GM23338 (cell line): ENCODE measurements around the gene TAF11L2.

ENCODE experiments used
- CREB1 ChIP-seq: fragments of 250-450 bp; sonication (Bioruptor Pico); IDR thresholded peaks from 2 replicates; pipeline ENCODE4 v1.5.0; 2020; ENCODE audit warnings: low read depth, mild to moderate bottlenecking, moderate library complexity
- EZH2 ChIP-seq: fragments of 200-600 bp; sonication (generic); IDR thresholded peaks from one replicate; pipeline ENCODE4 v1.8.0; 2017; ENCODE audit warnings: antibody characterized with exemption, mild to moderate bottlenecking, low read depth; ENCODE audit not compliant: unreplicated experiment
- EZH2phosphoT487 ChIP-seq: fragments of 200-600 bp; sonication (generic); IDR thresholded peaks from one replicate; pipeline ENCODE4 v1.8.1; 2018; ENCODE audit warnings: antibody characterized with exemption; ENCODE audit not compliant: unreplicated experiment
- JUNB ChIP-seq: IDR thresholded peaks from one replicate; pipeline ENCODE4 v1.6.1; 2016; ENCODE audit warnings: antibody characterized with exemption; ENCODE audit not compliant: unreplicated experiment
- NANOG ChIP-seq: IDR thresholded peaks from 2 replicates; pipeline ENCODE4 v1.6.1; 2016; ENCODE audit warnings: antibody characterized with exemption, borderline replicate concordance
- POLR2AphosphoS5 ChIP-seq: IDR thresholded peaks from 2 replicates; pipeline ENCODE4 v1.6.1; 2016; ENCODE audit warnings: antibody characterized with exemption, low read depth
- STAT1 ChIP-seq: IDR thresholded peaks from one replicate; pipeline ENCODE4 v1.6.1; 2016; ENCODE audit warnings: antibody characterized with exemption; ENCODE audit not compliant: unreplicated experiment
- TF ChIP-seq, protein P1 (sequence below), 2 experiments: fragments of 200-600 bp in 1 of 2; sonication (generic) in 1 of 2; conservative IDR thresholded peaks; 2 replicates each; pipeline versions ENCODE4 v1.5.1 to v1.6.1; 2016 to 2017; ENCODE audit warnings: antibody characterized with exemption in 2 of 2, low read depth in 2 of 2, mild to moderate bottlenecking in 2 of 2, moderate library complexity in 1 of 2
- TF ChIP-seq, protein P2 (sequence below): IDR thresholded peaks from one replicate; pipeline ENCODE4 v1.6.1; 2018; ENCODE audit warnings: antibody characterized with exemption; ENCODE audit not compliant: unreplicated experiment

DNA sequence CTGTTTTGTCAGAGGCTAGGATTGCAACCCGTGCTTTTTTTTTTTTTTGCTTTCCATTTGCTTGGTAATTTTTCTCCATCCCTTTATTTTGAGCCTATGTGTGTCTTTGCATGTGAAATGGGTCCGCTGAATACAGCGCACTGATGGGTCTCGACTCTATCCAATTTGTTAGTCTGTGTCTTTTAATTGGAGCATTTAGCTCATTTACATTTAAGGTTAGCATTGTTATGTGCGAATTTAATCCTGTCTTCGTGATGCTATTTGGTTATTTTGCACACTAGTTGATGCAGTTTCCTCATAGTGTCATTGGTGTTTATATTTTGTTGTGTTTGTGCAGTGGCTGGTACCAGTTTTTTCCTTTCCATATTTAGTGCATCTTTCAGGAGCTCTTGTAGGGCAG is 36.2 kb upstream of the TAF11L2 start:
- TF ChIP-seq, protein P1, sequence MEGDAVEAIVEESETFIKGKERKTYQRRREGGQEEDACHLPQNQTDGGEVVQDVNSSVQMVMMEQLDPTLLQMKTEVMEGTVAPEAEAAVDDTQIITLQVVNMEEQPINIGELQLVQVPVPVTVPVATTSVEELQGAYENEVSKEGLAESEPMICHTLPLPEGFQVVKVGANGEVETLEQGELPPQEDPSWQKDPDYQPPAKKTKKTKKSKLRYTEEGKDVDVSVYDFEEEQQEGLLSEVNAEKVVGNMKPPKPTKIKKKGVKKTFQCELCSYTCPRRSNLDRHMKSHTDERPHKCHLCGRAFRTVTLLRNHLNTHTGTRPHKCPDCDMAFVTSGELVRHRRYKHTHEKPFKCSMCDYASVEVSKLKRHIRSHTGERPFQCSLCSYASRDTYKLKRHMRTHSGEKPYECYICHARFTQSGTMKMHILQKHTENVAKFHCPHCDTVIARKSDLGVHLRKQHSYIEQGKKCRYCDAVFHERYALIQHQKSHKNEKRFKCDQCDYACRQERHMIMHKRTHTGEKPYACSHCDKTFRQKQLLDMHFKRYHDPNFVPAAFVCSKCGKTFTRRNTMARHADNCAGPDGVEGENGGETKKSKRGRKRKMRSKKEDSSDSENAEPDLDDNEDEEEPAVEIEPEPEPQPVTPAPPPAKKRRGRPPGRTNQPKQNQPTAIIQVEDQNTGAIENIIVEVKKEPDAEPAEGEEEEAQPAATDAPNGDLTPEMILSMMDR (conservative IDR thresholded peaks at IDR 0.05; ENCODE audit: low read depth in 2 of 2), result no peak
- TF ChIP-seq EZH2 (no peak), POLR2AphosphoS5 (no peak), STAT1 (no peak), CREB1 (CRISPR knock-in tag) (no peak), NANOG (no peak), JUNB (no peak), EZH2phosphoT487 (no peak)
- TF ChIP-seq, protein P2, sequence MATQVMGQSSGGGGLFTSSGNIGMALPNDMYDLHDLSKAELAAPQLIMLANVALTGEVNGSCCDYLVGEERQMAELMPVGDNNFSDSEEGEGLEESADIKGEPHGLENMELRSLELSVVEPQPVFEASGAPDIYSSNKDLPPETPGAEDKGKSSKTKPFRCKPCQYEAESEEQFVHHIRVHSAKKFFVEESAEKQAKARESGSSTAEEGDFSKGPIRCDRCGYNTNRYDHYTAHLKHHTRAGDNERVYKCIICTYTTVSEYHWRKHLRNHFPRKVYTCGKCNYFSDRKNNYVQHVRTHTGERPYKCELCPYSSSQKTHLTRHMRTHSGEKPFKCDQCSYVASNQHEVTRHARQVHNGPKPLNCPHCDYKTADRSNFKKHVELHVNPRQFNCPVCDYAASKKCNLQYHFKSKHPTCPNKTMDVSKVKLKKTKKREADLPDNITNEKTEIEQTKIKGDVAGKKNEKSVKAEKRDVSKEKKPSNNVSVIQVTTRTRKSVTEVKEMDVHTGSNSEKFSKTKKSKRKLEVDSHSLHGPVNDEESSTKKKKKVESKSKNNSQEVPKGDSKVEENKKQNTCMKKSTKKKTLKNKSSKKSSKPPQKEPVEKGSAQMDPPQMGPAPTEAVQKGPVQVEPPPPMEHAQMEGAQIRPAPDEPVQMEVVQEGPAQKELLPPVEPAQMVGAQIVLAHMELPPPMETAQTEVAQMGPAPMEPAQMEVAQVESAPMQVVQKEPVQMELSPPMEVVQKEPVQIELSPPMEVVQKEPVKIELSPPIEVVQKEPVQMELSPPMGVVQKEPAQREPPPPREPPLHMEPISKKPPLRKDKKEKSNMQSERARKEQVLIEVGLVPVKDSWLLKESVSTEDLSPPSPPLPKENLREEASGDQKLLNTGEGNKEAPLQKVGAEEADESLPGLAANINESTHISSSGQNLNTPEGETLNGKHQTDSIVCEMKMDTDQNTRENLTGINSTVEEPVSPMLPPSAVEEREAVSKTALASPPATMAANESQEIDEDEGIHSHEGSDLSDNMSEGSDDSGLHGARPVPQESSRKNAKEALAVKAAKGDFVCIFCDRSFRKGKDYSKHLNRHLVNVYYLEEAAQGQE, result no peak
